GM19438 (cell line): ENCODE measurements around the gene KLK11.

Experiments
- ATAC-seq: cut with Tn5 transposase; IDR thresholded peaks from one replicate; pipeline ENCODE4 v1.9.1; 2021; ENCODE audit warnings: low read depth; ENCODE audit not compliant: unreplicated experiment

The KLK11 gene

GRCh38 chr19:51030631-51031030 is 4.2 kb upstream of the KLK11 start:
- ATAC-seq: no peak

DNA sequence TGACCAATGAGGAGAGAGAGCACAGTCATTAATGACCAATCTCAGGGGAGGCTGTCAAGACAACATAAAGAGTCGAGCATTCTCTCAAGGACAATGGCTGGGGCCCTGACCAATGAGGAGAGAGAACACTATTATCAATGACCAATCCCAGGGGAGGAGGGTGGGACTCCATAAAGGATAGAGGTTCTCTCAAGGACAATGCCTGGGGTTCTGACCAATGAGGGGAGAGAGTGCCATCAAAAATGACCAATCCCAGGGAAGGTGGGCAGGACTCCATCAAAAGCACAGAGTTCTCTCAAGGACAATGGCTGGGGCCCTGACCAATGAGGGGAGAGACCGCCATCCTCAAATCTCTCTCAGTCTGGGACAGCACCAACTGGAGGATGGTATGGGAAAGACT is 3.3 kb upstream of the KLK11 start:
- ATAC-seq: no peak

GRCh38 chr19:51027873-51028272 is 1.5 kb upstream of the KLK11 start:
- no peak for ATAC-seq

GRCh38 chr19:51027126-51027806 is 850 bp upstream of the KLK11 start:
- ATAC-seq: no peak

- no peak for ATAC-seq
Observed at GRCh38 chr19:51025809-51026553, 435 bp downstream of the KLK11 start.

GRCh38 chr19:51025401-51025800 is 1.0 kb downstream of the KLK11 start:
- no peak for ATAC-seq

DNA sequence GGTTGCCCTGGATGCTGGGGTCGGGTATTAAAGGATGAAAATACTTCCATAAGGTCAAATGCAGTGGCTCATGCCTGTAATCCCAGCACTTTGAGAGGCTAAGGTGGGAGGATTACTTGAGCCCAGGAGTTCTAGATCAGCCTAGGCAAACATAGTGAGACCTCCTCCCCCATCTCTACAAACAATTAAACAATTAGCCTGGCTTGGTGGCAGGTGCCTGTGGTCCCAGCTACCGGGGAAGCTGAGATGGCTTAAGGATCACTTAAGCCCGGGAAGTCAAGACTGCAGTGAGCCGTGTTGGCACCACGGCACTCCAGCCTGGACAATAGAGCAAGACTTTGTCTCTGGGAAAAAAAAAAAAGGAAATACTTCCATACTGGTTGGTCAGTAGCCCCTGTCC is 1.5 kb downstream of the KLK11 start:
- ATAC-seq: no peak

DNA sequence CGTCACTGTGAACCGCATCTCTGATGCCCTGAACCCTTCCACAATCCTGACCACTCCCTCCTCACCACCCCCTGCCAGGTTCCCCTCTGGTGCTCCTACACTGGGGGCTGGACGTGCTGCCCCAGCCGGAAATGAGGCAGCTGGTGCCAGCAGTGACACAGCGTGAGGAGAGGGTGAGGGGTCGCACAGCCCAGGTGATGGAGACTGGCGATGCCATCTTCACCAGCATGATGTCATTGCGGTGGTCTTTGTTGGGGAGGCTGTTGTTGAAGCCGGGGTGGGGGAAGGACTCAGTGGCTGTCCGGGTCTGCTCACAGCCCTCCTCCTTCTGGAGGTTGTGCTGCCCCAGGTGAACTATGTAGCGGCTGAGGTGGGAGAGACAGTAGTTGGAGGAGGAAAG is 2.5 kb downstream of the KLK11 start:
- ATAC-seq: no peak

- no peak for ATAC-seq
Observed at GRCh38 chr19:51022526-51022925, 3.9 kb downstream of the KLK11 start.

GRCh38 chr19:51020988-51021651 is 5.3 kb downstream of the KLK11 start:
- ATAC-seq: no peak

- ATAC-seq: no peak
Observed at GRCh38 chr19:51019544-51019925, 6.9 kb downstream of the KLK11 start, which contains the start of gene KLK10. TSS of gene KLK10 (minus strand) at chr19:51019709. CDS start at chr19:51019130, 579 bp downstream.

- ATAC-seq: no peak
Observed at GRCh38 chr19:51018745-51019543, 7.5 kb downstream of the KLK11 start.

- ATAC-seq: no peak
Observed at GRCh38 chr19:51016798-51017683, 9.4 kb downstream of the KLK11 start.

- ATAC-seq: no peak
Observed at GRCh38 chr19:51015691-51016267, 10.6 kb downstream of the KLK11 start.

DNA sequence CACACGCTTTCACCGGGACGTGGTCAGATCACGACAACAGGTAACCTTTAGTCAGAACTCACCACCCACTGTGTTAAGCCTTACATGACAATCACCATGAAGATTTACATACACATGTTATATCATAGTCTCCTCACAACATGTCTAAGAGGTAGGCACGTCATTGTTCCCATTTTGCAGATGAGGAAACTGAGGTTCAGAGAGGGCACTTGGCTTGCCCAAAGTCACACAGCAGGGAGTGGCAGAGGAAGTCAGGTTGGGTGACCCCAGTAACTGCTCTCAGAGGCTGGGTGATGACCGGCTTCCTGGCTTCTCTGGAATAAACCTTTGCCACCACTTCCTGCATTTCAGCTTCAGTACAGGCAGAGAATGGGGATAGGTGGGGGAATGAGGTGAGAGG is 12.2 kb downstream of the KLK11 start:
- no peak for ATAC-seq

GRCh38 chr19:51012661-51013190 is 13.7 kb downstream of the KLK11 start:
- no peak for ATAC-seq

- ATAC-seq: no peak
Observed at GRCh38 chr19:51010066-51010795, 16.2 kb downstream of the KLK11 start.

DNA sequence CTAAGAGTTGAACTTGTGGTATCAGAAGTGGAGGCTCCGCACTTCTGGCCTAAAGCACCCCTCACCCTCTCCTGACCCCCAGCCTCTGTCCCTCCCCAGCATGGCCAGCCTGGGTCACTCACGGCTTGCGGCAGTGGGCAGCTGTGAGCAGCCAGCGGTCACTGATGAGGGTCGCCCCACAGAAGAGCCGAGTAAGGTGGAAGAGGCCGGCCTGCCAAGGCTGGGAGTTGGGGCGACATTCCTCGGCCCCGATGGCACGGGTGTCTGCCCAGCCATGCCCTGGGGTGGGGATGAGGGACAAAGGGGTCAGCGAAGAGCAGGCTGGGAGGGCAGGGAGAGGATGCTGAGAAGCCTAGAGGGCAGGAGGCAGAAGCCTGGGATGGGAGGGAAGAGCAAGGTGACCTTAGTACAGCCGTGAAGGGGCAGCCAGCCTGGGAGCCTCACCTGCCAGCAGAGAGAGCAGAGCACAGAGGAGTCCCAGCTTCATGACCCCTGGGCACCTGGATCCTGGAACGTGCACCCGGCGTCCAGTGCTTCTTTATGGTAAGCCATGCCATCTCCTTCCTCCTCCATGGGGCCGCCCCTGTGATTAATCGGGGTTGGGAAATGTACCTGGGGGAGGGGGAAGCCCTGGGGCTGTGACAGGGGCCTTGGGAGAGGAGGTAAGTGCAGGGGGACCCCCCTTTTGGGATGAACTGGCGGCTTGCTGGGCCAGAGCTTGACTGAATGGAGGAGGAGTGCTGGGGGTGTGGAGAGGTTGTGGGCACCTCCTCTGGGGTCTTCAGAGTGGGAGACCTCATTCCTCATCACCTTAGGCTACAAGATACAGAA is 17.1 kb downstream of the KLK11 start:
- ATAC-seq: no peak
